Cerebellar nuclear complex (tissue), 1 donor: ENCODE measurements around the gene GCNT2.
"Not testable (repeated sequence)": the region's sequence is repeated elsewhere in the genome, so short reads cannot be mapped to it uniquely, and the experiment has no call there.

ENCODE experiments used
- DNase-seq, 2 experiments: peaks; one replicate each; lab custom pipeline; 2025; lab: John Stamatoyannopoulos, UW

The GCNT2 gene

DNA sequence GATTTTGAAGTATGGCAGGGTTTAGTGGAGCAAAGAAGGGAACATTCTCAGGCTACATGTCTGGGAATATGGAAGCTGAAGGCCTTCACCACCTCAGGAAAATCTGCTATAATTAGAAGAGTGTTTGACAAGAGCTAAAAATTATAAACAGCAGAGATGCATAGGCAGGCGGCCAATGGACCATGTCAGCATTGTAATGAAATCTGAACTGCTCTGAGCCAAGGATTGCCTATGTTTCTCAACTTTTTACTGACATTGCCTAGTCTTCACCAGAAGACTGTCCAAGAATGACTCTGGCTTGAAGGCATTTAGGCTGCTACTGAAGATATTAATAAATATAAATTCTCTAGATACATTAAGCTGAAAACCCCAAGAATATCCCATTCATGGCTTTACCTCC, 89.1 kb downstream of the GCNT2 start:
- DNase-seq: no peak

DNA sequence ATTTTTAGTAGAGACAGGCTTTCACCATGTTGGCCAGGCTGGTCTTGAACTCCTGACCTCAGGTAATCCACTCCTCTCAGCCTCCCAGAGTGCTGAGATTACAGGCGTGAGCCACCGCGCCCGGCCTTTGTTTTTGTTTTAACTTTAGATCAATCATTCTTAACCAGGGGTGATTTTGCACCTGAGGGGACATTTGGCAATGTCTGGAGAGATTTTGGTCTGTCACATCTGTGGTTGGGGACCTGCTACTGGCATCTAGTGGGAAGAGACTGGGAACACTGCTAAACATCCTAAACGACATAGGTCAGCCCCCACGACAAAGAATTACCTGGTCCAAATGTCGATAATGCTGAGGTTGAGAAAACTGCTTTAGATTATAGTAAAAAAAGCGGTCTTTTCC, 91.0 kb downstream of the GCNT2 start:
- no peak for DNase-seq

DNA sequence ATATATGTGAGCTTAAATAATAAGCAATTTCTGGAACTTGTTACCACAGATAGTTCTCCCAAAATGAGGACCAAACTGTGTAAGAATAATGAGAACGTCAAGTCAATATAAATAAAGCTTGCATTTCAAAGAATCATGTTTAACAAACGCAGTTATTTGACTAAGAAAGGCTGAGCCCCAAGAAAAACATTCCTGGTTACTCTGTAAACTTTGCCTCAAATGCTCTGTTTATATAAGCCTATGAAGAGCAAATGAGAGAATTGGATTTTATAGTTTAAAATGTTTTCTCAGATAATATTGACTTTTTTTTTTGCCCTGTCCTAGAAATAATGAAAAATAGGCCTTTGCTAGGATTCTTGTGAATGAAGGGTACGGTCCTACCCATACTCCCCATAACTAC, 91.9 kb downstream of the GCNT2 start:
- no peak for DNase-seq

DNA sequence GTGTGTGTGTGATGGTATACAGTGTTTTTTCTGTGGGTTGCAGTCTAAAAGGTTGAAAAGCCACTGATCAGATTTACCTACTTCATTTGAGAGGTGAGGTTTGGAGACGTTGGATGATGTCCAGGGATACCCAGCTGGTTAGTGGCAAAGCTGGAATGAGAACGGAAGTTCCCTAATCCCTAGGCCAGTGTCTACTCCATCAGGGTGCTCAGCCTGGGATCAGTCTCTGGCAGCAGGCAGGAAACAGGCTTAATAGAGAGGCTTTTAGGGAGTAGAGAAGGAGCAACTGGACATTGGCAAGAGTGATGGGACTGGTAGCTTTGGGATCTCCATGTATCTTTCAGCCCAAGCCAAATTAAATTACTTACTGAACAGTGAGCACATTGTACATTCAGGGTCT, 92.6 kb downstream of the GCNT2 start:
- DNase-seq: no peak

DNA sequence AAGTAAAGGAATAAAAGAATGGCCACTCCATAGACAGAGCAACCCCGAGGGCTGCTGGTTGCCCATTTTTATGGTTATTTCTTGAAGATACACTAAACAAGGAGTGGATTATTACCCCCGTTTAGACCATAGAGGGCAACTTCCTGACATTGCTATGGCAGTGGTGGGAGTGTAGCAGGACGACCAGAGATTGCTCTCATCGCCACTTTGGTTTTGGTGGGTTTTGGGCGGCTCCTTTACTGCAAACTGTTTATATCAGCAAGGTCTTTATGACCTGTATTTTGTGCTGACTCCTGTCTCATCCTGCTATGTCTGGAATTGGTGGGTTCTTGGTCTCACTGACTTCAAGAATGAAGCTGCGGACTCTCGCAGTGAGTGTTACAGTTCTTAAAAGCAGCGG, 94.5 kb downstream of the GCNT2 start:
- DNase-seq: no peak

DNA sequence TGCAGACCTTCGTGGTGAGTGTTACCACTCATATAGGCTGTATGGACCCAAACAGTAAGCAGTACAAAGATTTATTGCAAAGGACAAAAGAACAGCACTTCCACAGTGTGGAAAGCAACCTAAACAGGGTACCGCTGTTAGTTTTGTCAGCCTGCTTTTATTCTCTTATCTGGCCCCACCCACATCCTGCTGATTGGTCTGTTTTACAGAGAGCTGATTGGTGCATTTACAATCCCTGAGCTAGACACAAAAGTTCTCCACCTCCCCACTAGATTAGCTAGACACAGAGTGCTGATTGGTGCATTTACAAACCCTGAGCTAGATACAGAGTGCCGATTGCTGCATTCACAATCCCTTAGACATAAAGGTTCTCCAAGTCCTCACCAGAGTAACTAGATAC, 95.1 kb downstream of the GCNT2 start:
- not testable (repeated sequence) for DNase-seq

DNA sequence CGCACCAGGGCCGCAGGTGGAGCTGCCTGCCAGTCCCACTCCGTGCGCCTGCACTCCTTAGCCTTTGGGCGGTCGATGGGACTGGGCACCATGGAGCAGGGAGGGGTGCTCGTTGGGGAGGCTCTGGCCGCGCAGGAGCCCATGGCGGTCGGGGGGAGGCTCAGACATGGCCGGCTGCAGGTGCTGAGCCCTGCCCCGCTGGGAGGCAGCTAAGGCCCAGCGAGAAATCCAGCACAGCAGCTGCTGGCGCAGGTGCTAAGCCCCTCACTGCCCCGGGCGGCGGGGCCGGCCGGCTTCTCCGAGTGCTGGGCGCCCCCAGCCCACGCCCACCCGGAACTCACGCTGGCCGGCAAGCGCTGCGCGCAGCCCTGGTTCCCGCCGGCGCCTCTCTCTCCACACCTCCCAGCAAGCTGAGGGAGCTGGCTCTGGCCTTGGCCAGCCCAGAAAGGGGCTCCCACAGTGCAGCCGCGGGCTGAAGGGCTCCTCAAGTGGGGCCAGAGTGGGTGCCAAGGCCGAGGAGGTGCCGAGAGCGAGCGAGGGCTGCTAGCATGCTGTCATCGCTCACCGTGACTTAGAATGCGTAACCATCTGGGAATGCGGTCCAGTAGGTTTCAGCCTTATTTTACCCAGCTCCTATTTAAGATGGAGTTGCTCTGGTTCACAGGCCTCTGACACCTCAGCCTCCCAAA, 96.0 kb downstream of the GCNT2 start:
- no peak for DNase-seq

DNA sequence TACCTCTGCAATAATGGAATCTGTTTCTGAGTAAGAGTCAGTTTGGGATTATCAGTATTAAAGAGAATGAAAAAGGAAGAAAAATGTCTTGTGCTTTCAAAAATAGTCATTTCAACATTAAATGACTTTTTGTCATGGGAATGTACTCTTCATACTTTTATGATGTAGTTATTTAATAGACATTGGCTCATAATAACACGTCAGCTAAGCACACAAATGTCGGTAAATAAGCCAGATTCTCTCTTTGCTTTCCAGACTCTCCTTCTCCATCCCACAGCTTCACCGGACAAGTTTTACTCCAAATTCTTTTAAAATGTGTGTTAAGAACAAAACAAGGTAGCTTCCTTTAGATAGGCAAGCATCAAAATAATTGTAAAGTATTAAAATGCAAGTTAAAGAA, 97.3 kb downstream of the GCNT2 start:
- no peak for DNase-seq

DNA sequence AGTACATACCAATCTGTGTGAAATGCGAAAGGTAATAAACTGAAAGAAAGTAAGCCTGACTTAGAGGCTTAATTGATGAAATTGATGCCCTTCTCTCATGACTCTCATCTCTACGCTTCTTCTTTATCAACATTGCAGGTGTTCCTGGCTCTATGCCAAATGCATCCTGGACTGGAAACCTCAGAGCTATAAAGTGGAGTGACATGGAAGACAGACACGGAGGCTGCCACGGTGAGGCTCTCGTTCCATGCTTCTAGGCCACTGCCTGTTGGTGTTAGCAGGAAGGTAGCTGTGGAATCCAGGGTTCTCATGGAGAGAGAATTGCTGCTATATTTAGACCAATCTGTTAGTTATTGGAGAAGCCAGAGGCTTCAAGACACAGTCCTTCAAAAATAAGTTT, 100.1 kb downstream of the GCNT2 start:
- DNase-seq: no peak

DNA sequence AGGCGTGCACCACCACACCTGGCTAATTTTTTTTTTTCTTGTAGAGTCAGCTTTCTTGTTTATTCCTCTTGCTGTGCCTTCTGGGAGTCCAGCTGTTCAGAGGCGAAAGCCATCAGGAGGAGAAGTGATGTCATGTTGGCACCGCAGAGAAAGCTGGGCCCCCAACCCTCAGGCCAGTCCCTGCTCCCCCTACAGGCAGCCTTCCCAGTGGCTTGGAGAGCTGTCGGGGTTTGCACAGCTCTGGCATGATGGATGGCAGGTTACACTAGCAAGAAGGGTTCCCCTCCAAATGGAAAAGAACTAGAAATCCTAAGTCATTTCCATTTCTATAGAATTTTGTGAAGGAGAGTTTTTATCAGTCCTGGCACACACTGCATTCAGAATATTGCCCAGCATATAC, 100.7 kb downstream of the GCNT2 start:
- no peak for DNase-seq

DNA sequence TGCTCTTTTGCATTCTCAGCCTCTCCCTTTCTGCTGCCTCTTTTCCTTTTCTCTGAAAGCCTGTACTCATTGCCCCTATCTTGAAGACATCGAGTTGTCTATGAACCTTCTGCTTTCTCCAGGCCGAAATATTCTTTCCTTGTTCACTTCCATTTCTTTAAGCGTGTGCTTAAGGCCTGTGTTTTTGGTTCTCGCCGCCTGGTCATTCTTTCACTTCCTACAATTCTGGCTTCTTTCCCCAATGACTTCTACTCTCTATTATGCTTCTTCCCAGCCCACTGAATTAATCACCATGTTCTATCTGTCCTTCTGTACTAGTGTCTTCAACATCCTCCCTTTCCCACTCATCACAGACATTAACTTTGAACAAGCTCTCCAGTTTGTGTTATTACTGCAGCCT, 103.7 kb downstream of the GCNT2 start:
- no peak for DNase-seq

DNA sequence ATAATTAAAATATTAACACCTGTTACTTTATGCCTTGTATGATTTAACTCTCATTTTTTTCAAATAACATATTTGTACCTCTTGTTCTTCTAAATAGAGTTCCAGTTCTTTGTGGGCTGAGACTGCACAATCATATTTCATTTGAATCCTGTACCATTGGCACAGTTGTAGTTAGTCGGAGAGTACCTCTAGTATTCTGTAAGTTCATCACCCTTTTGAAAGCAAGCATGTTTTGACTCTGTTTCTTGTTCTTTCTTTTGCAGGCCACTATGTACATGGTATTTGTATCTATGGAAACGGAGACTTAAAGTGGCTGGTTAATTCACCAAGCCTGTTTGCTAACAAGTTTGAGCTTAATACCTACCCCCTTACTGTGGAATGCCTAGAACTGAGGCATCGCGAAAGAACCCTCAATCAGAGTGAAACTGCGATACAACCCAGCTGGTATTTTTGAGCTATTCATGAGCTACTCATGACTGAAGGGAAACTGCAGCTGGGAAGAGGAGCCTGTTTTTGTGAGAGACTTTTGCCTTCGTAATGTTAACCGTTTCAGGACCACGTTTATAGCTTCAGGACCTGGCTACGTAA, 105.1 kb downstream of the GCNT2 start:
- no peak for DNase-seq

DNA sequence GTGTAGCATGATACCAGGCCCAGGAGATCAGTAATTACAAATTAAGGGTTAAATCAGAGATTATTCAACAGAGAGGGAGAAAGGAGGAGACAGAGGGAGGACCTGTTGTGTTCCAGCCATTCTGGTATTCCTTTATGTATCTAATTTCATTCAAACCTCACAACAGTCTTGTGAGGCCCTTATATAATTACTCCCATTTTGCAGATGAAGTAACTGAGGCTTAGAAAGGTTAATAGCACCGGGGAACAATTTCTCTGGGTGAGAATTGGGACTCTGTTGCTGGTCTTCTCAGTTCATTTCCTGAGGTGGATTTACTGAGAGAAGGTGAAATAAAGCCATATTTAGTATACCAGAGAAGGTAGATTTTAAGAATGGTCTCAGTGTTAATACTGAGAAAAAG, 106.6 kb downstream of the GCNT2 start:
- DNase-seq: no peak

DNA sequence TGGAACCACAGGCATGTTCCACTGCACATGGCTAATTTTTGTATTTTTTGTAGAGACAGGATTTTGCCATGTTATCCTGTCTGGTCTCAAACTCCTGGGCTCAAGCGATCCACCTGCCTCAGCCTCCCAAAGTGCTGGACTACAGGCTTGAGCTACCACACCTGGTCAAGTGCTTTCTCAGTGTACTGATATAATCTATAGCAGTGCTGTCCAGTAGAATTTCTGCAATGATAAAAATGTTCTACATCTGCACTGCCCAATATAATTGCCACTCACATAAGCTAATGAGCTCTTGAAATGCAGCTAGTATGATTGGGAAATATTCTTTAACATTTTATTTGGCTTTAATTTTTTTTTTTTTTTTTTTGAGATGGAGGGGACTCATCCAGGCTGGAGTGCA, 109.0 kb downstream of the GCNT2 start:
- no peak for DNase-seq

DNA sequence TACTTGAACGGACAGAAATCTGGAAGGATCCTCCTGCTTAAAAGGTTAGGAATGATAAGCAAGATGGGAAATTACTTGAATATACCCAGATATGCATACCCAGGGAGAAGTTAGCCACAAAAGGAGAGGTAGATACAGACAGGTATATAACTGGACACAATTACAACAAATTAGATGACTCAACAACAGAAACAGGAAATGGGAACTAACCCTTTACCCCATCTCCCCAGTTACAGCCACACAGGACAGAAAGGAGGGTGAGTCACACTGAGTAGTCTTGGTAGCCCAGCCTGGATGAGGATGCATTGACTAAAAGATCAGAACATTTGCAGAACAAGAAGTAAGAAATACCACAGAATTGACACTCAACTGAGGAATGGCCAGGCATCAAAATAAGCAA, 112.1 kb downstream of the GCNT2 start:
- no peak for DNase-seq

DNA sequence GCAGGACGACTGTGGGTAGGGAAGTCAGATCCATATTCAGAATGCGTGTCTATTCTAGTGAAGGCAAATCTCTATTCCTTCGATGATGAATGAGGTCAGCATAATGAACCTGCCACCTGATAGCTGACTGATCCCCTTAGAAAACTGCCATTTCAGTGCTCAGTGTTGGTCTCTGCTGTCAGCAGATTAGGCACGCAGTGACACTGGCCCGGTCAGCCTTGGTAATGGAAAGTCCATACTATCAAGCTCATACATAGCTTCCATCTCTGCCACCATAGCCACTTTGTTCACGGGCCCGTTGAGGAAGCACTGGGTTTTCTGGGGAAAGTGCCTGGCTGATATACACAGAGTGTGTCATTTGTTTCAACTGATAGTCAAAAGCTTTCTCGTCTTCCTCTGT, 119.3 kb downstream of the GCNT2 start:
- no peak for DNase-seq

DNA sequence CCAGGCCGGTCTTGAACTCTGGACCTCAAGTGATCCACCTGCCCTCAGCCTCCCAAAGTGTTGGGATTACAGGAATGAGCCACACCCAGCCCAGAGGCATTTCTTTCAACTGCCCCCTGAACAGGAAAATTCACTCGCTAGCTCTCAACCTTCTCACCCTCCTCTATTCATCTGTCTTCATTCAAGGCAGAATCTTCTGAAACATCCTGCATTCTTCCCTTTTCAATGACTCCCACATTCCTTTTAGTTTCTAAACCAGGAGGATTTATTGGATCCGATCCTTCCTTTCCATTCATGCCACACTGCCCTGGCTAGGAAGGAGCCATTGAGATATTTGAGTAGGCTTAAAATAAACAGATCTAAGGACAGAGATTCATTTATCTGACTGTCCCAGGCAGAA, 120.4 kb downstream of the GCNT2 start:
- DNase-seq: no peak

DNA sequence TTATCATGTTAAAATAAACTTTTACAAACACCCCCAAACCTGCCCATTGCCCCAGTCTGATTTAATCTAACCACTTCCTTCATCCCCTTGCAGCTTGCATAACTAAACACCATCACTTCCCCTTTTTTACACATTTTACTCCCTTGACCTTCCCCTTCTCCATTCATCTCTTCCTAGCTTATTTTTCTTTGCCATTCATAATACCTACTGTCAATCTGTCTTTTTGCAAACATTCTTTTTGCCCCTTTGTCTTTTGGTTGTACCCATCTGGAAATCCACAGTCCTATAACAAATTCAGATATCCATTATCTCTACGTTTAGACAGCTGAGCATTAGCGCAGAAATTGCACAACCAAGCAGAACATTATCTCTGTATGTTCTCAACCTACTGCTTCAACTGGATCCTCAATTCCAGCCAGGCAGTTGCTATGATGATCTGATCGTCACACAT, 122.1 kb downstream of the GCNT2 start:
- no peak for DNase-seq

DNA sequence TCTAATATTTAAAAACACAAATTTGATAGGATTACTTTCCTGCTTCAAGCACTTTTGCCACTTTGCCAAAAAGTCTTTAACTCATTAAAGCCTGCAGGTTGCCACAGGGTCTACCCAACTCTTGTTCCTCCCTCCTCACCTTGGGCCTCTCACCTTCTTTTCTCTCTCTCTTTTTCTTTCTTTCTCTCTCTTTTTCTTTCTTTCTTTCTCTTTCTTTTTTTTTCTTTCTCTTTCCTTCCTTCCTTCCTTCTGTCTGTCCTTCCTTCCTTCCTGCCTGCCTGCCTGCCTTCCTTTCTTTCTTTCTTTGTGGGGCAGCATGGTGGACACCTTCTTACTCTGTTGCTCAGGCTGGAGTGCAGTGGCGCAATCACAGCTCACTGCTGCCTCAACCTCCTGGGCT, 123.1 kb downstream of the GCNT2 start:
- DNase-seq: no peak

DNA sequence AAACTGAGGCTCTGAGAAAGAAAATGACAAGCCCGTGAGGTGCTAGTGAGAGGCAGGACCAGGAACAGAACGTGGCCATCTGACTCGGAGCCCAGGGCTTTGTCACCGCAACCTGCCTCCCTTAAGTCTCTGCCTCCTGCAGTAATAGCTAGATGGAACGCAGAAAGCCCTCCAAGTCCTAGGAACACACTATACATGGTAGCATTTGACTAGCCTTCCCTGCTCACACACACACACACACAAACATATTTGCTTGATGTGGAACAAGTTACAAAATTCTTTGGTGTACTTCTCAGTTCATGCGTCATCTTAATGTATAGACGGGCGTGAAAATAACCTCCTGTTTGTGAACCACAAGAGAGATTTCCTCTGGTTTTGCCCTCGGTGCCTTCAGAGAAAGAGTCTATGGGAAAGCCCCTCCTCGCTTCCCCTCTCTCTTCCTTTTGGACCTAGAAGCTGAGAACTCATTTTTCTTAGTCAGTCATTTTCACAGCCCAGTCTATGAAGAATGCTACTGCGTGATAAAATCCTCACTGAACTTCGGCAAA, 134.4 kb downstream of the GCNT2 start:
- DNase-seq: no peak

DNA sequence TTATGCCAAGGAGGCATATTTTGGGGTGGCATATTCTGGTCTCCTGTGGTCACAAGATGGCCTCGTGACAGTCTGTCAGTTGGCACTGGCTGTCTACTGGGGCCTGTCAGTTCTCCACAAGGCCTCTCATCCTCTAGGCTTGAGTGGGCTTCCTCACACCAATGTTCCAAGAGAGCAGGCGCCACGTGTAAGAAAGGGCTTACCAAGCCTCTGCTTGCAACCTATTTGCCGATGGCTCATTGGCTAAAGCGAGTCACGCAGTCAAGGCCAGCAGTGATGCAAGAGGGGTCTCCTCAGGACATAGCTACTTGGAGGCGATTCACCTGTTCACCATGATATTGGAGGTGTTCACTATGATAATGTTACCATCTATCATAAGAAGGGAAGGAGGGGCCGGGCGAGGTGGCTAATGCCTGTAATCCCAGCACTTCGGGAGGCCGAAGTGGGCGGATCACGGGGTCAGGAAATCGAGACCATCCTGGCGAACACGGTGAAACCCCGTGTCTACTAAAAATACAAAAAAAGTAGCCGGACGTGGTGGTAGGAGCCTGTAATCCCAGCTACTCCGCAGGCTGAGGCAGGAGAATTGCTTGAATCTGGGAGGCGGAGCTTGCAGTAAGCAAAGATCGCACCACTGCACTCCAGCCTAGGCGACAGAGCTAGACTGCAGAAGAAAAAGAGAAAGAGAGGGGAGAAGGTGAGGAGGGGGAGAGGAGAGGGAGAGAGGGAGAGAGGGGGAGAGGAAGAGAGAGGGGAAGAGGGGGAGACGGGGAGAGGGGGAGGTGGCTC, 138.0 kb downstream of the GCNT2 start:
- no peak for DNase-seq

DNA sequence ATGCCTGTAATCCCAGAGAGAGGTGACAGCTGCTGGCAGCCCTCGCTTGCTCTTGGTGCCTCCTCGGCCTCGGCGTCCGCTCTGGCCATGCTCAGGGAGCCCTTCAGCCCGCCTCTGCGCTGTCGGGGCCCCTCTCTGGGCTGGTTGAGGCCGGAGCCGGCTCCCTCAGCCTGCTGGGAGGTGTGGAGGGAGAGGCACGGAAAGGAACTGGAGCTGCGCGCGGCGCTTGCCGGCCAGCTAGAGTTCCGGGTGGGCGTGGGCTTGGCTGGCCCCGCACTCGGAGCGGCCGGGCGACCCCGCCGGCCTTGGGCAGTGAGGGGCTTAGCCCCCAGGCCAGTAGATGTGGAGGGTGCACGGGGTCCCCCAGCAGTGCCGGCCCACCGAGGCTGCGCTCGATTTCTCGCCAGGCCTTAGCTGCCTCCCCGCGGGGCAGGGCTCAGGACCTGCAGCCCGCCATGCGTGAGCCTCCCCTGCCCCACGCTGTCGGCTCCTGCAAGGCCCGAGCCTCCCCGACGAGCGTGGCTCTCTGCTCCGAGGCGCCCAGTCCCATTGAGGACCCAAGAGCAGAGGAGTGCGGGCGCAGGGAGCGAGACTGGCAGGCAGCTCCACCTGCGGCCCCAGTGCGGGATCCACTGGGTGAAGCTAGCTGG, 138.7 kb downstream of the GCNT2 start:
- no peak for DNase-seq
